ENCODE data around the gene TMEM123. TPM values are rescaled to one million over a fixed set of nuclear protein-coding genes. Genes with fewer than 3 reads are reported as not detected.

Gene TMEM123
- total and polyA plus RNA-seq, 2 donors (not counting 3 experiments of a cell fraction or from before 2014, with no cell fraction given) = 201 to 257 TPM

DNA sequence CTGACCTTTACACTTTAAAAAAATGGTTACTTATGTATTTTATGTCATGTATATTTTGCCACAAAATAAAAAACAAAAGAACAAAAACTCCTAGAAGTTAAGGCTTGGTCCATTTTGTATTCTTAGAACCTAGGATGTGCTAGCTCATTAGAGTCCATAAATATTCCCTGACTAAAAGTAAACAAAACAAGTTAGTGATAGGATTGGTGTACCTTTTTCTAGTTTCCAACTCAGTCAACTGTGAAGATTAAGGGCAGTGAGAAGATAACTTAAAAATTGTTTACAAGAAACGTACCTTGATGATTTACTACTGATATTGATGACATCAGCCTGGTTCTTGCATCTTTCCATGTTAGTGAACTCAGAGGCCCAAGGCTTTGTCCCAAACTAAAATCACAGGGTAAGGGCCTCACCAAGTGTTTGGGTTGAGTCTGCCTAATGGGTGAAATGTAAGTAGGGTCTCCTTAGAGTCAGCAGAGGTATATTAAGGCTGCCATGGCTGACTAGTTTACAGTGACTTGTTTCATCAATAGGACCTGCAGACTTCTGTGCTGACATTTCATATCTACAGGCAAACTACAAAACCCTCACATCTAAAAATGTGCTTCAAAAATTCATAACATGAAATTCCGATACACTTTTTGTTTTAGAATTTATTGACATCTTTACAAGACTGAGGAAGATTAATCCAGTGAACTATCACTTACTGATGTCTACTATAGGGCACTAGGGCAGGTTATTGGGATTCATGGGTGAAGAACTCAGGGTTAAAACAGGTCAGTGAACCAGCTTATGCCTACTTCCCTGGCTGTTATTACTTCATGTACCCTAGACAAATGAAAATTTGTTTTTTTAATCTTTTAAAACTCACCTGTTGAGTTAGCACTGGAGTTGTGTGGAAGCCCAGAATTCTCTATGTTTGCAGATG is 4.4 kb downstream of the TMEM123 start:
- Histone ChIP-seq H3K4me1 (ENCODE audit: control insufficient read depth, extremely low read depth, insufficient read depth, low read length) (peaks cover 55% of the 10 kb centered on the region), H3K27me3 (ENCODE audit: control insufficient read depth in 2 of 2, insufficient read depth in 2 of 2, low read length in 2 of 2) (no peaks in the 10 kb centered on the region), H3K4me2 (ENCODE audit: insufficient read depth, low read length) (no peak overlapping the region), H2AFZ (ENCODE audit: low read depth, low read length) (no peak overlapping the region), H3K36me3 (ENCODE audit: control insufficient read depth in 2 of 2, extremely low read depth in 1 of 2, insufficient read depth in 2 of 2, low read length in 2 of 2) (peaks cover 0 to 7% of the 10 kb centered on the region in 2 experiments), H3K27ac (ENCODE audit: insufficient read depth, low read depth, low read length) (peak overlapping the region; percentile 91), H3K9me1 (replicated peaks; ENCODE audit: control insufficient read depth, extremely low read depth, insufficient read depth, low read length) (no peaks in the 10 kb centered on the region), H3K4me3 (replicated peaks in 1 of 3; ENCODE audit: insufficient read depth in 1 of 3, low read depth in 1 of 3, low read length in 3 of 3) (no peak overlapping the region), H3K79me2 (ENCODE audit: control insufficient read depth, insufficient read depth, low read length) (peaks cover 90% of the 10 kb centered on the region), H3K9ac (replicated peaks; ENCODE audit: extremely low read depth, insufficient read depth, low read length) (no peak overlapping the region), H3K9me3 (replicated peaks; ENCODE audit: control insufficient read depth, insufficient read depth, low read length) (no peaks in the 10 kb centered on the region), H4K20me1 (replicated peaks; ENCODE audit: control insufficient read depth, extremely low read depth, insufficient read depth, low read length) (no peaks in the 10 kb centered on the region)
- FAIRE-seq (no peak), DNase-seq (ENCODE audit: low read depth, low spot score) (no peak)
- dilution Hi-C loops (cut with MboI; ENCODE audit: extremely low pct_ligation_motif_present, low sequenced_read_pairs) = no loop called here
- intact Hi-C loops (cut with micrococcal nuclease) = no loop called here
- CTCF ChIA-PET = no interaction called here
- TF ChIP-seq MAX (IDR thresholded peaks at IDR 0.05; ENCODE audit: insufficient read depth, insufficient read length) = no peak
- no peak for TF ChIP-seq FOS (IDR thresholded peaks at IDR 0.05; ENCODE audit: borderline replicate concordance, insufficient read depth, low read length)
- no peak for TF ChIP-seq CTCF (IDR thresholded peaks at IDR 0.05; ENCODE audit: extremely low read depth in 1 of 2, insufficient read depth in 1 of 2, low read depth in 1 of 2, low read length in 2 of 2)
- no peak for TF ChIP-seq MYC (IDR thresholded peaks at IDR 0.05; ENCODE audit: low read depth, low read length)
- TF ChIP-seq JUN (IDR thresholded peaks at IDR 0.05; ENCODE audit: borderline replicate concordance, insufficient read depth, insufficient read length, low read depth) = no peak
- TF ChIP-seq EZH2 (IDR thresholded peaks at IDR 0.05; ENCODE audit: borderline replicate concordance, low read depth, low read length, severe bottlenecking) = no peak
- TF ChIP-seq POLR2AphosphoS5 (IDR thresholded peaks at IDR 0.05; ENCODE audit: insufficient read depth, low read depth, low read length) = no peak
- TF ChIP-seq POLR2A (IDR thresholded peaks at IDR 0.05; ENCODE audit: low read depth, low read length) = no peak
- TF ChIP-seq GATA2 (IDR thresholded peaks at IDR 0.05; ENCODE audit: insufficient read depth, insufficient read length, low read depth, low read length) = no peak
- POLR2A ChIA-PET = no interaction called here
- BruUV-seq (replicated peaks) = no TSS peak
